ENCODE data around the gene PTHLH. TPM values are rescaled to one million over a fixed set of nuclear protein-coding genes. Genes with fewer than 3 reads are reported as not detected.

PTHLH gene
- total RNA-seq (1.8 and 4.5 TPM in 2 replicates), polyA plus RNA-seq (2.7 and 3.1 TPM in 2 replicates)

DNA sequence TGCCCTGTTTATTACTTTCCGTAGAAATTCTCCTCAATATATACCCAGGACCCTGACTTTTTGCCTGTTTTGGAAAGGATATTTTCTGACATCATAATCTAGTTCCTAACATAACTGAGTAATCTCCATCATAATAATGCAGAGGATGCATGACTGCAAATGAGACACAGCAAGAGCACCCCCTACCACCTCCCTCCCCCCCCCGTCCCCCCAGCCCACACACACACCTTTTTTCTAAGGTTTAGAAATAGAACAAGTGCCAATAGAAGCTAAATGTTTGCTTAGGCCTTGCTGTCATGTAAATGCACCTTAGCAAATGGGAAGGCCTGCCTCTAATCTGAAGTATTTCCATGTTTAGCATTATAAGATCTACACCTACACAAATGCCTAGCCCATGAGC, at the start of gene PTHLH:
Gene PTHLH, minus strand, starts transcription at position 13 of the 400 bp plus-strand sequence. CDS start 3,239 bp downstream, outside the sequence.
- peaks cover 31% of the 10 kb centered on the region for H3K4me1 ChIP-seq (ENCODE audit: insufficient read depth)
- no peak for TF ChIP-seq EZH2phosphoT487 (IDR thresholded peaks at IDR 0.05; ENCODE audit: low read depth, severe bottlenecking, unreplicated experiment)
- TF ChIP-seq CTCF (IDR thresholded peaks at IDR 0.05; ENCODE audit: poor library complexity) = no peak
- TF ChIP-seq EZH2 (IDR thresholded peaks at IDR 0.05; ENCODE audit: borderline replicate concordance) = no peak
- no peaks in the 10 kb centered on the region for H3K79me2 ChIP-seq
- H3K9me2 ChIP-seq (replicated peaks; ENCODE audit: insufficient read depth) = no peaks in the 10 kb centered on the region
- DNase-seq (ENCODE audit: low spot score) = no peak
- no peaks in the 10 kb centered on the region for H3K9me3 ChIP-seq (ENCODE audit: low read depth)
- H3K27ac ChIP-seq = no peak within 1 kb of the TSS
- H3K4me3 ChIP-seq = no peak within 1 kb of the TSS
- no peaks in the 10 kb centered on the region for H3K36me3 ChIP-seq (replicated peaks; ENCODE audit: insufficient read depth, low read depth)
- peak within 1 kb of the TSS; percentile 97 for H3K4me2 ChIP-seq
- H2AFZ ChIP-seq = no peak within 1 kb of the TSS
- no peaks in the 10 kb centered on the region for H4K20me1 ChIP-seq (ENCODE audit: insufficient read depth, poor library complexity, severe bottlenecking)
- H3K27me3 ChIP-seq = peaks cover 88% of the 10 kb centered on the region
- 36% methylated on average over 2 of the region's 2 CpGs for WGBS (ENCODE audit: low lambda C conversion rate, missing lambda C conversion rate)

GRCh38 chr12:28021704-28022103, 49.2 kb upstream of the PTHLH start:
- TF ChIP-seq CTCF (IDR thresholded peaks at IDR 0.05; ENCODE audit: poor library complexity) (no peak), EZH2 (IDR thresholded peaks at IDR 0.05; ENCODE audit: borderline replicate concordance) (no peak), EZH2phosphoT487 (IDR thresholded peaks at IDR 0.05; ENCODE audit: low read depth, severe bottlenecking, unreplicated experiment) (no peak)
- Histone ChIP-seq H3K4me3 (no peak overlapping the region), H3K4me1 (ENCODE audit: insufficient read depth) (no peaks in the 10 kb centered on the region), H3K79me2 (no peaks in the 10 kb centered on the region), H3K36me3 (replicated peaks; ENCODE audit: insufficient read depth, low read depth) (no peaks in the 10 kb centered on the region), H3K27ac (no peak overlapping the region), H4K20me1 (ENCODE audit: insufficient read depth, poor library complexity, severe bottlenecking) (no peaks in the 10 kb centered on the region), H3K9me2 (replicated peaks; ENCODE audit: insufficient read depth) (no peaks in the 10 kb centered on the region), H3K4me2 (no peak overlapping the region), H2AFZ (no peak overlapping the region), H3K27me3 (no peaks in the 10 kb centered on the region), H3K9me3 (ENCODE audit: low read depth) (no peaks in the 10 kb centered on the region)
- DNase-seq (ENCODE audit: low spot score) = no peak
- WGBS (ENCODE audit: low lambda C conversion rate, missing lambda C conversion rate) = 74% methylated on average over 4 of the region's 4 CpGs

DNA sequence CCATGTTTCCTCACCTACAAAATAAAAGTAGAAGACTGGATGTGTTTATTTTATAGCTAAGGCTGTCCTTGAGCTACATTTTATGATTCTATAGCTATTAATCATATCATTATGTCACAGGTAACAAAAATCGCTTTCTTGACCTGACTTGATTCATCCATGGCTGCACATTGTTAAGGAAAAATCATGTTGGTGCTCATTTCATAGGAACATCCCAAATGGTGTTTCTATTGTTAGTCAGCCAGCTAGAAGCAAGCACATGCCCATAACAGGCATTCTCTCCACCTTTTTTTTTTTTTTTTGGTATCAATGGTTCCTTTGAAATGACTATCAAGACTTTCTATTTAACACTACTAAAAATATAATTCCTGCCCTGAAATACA, 45.3 kb upstream of the PTHLH start:
- Histone ChIP-seq H4K20me1 (ENCODE audit: insufficient read depth, poor library complexity, severe bottlenecking) (no peaks in the 10 kb centered on the region), H3K4me1 (ENCODE audit: insufficient read depth) (no peaks in the 10 kb centered on the region), H3K4me3 (no peak overlapping the region), H3K27ac (no peak overlapping the region), H3K4me2 (no peak overlapping the region), H3K79me2 (no peaks in the 10 kb centered on the region), H3K27me3 (no peaks in the 10 kb centered on the region), H2AFZ (no peak overlapping the region), H3K9me2 (replicated peaks; ENCODE audit: insufficient read depth) (no peaks in the 10 kb centered on the region), H3K36me3 (replicated peaks; ENCODE audit: insufficient read depth, low read depth) (no peaks in the 10 kb centered on the region), H3K9me3 (ENCODE audit: low read depth) (no peaks in the 10 kb centered on the region)
- WGBS (ENCODE audit: low lambda C conversion rate, missing lambda C conversion rate) = 79% methylated on average over 1 of the region's 1 CpG
- DNase-seq (ENCODE audit: low spot score) = no peak
- TF ChIP-seq CTCF (IDR thresholded peaks at IDR 0.05; ENCODE audit: poor library complexity) = no peak
- TF ChIP-seq EZH2phosphoT487 (IDR thresholded peaks at IDR 0.05; ENCODE audit: low read depth, severe bottlenecking, unreplicated experiment) = no peak
- no peak for TF ChIP-seq EZH2 (IDR thresholded peaks at IDR 0.05; ENCODE audit: borderline replicate concordance)
